ENCODE results near the gene GIMAP6.
"Not testable (repeated sequence)": the region's sequence is repeated elsewhere in the genome, so short reads cannot be mapped to it uniquely, and the experiment has no call there.

GIMAP6 gene

DNA sequence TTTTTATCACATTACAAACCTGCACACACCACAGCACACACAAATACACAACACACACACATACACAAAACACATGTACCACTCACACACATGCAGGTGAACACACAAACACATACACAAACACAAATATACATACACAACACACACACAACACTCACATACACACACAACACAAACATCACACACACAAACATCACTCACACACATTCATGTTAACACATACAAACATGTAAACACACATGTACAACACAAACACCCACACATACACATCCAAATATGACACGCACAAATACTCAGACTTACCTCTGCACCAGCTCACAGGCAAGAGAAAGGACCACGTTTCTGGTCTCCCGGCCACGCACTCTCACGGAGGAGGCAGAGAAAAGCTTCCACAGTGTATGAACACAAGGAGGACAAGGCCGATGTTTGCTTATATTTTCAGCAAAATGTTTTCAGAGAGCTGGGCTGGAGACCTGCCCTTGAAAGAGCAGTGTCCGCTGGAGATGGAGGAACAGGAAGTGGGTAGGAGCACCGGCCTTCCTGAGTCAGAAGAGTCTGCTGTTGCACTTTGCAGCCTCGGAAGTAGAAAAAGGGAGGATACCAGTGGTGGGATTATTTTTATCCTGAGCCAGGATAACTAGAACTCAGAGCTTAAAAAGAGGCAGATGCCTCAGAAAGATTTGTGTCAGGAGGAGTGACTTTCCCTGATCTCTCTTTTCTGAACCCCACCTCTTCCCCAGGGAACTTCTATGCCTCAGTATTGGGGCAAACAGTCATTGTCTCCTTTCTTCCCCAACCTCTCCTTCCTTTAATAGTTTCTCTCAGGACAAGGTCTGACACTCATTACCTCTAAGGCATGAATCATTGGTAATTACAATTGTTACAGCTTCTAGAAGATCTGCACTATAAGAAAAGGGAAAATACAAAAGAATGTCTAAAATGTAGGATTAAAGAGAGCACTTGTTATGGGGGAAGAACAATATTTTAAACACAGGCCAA, at the start of gene GIMAP6:
GIMAP6 (minus strand) TSS at position 520 of the 999 bp plus-strand sequence. CDS start 2,243 bp downstream, outside the sequence.
- peak; percentile 31 for DNase-seq

DNA sequence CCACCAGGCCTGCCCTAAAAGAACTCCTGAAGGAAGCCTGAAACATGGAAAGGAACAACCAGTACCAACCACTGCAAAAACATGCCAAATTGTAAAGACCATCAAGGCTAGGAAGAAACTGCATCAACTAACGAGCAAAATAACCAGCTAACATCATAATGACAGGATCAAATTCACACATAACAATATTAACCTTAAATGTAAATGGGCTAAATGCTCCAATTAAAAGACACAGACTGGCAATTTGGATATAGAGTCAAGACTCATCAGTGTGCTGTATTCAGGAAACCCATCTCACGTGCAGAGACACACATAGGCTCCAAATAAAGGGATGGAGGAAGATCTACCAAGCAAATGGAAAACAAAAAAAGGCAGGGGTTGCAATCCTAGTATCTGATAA, 48.2 kb upstream of the GIMAP6 start:
- DNase-seq: not testable (repeated sequence)

DNA sequence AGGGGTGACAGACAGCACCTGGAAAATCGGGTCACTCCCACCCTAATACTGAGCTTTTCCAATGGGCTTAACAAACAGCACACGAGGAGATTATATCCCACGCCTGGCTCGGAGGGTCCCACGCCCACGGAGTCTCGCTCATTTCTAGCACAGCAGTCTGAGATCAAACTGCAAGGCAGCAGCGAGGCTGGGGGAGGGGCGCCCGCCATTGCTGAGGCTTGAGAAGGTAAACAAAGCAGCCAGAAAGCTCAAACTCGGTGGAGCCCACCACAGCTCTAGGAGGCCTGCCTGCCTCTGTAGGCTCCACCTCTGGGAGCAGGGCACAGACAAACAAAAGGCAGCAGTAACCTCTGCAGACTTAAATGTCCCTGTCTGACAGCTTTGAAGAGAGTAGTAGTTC, 46.4 kb upstream of the GIMAP6 start:
- DNase-seq: not testable (repeated sequence)

DNA sequence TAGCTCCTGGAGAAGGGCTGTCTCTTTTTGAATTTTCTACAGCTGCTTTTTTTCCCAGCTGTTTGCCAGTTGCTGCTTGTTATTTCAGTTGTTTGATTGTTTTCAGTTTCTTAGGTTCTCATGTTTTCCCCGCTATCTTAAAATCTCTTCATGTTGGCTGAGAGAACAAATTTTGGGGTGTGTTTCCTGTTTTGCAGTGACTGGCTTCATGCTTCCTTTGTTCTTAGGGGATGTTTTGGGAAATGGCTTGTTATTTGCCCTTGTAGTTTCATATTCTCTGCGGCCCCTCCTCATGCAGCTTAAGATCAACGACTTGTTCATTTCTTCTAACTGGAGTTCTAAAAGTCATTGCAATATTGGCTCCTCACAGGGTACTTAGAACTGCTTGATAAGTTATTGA, 44.7 kb upstream of the GIMAP6 start:
- DNase-seq: peak; percentile 52

DNA sequence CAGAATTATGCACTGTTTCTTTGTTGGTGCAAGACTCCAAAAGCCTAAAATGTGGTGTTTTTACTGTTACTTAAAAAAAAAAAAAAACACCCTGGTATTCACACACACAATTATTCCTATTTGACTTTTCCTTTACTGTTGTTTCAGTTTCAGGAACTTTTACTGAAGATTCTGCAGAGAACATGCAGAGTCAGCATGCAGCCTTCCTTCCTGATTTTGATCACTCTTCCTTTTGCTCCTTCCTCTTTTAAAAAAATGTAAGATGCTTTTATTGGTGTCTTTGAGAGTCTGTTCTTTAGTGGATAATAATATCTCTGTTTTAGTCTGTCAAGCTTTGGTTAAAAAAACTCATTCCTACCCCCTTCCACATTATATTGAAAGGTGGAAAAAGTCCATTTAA, 44.1 kb upstream of the GIMAP6 start:
- DNase-seq: not testable (repeated sequence)

DNA sequence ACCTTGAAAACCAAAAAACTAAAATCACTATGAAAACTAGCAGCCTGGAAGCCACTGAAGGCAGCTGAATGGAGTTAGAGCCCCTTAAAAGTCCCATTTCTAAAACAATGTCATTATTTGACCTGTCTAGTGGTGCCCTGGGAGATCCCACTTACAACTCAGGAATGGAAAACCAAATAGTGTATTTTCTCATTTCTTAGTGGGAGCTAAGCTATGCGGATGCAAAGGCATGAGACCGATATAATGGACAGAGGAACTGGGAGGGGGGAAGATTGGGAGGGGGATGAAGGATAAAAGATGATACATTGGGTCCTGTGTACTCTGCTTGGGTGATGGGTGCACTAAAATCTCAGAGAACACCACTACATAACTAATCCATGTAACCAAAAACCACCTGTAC, 43.5 kb upstream of the GIMAP6 start:
- no peak for DNase-seq

DNA sequence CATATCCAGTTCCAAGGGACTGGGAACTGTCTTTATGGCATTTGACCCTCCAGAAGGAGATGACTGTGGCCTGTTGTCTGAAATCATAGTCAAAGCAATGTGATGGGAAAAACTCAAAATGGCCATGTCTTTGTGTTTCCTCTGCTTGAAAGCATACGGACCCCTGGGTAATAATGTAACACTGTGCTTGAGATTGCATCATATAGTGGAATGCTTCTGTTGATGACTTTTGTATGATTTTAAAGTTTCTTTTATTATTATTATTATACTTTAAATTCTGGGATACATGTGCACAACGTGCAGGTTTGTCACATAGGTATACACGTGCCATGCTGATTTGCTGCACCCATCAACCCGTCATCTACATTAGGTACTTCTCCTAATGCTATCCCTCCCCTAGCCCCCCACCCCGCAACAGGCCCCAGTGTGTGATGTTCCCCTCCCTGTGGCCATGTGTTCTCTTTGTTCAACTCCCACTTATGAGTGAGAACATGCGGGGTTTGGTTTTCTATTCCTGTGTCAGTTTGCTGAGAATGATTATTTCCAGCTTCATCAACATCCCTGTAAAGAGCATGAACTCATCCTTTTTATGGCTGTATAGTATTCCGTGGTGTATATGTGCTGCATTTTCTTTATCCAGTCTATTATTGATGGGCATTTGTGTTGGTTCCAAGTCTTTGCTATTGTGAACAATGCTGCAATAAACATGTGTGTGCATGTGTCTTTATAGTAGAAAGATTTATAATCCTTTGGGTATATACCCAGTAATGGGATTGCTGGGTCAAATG, 39.8 kb upstream of the GIMAP6 start:
- DNase-seq: not testable (repeated sequence)

DNA sequence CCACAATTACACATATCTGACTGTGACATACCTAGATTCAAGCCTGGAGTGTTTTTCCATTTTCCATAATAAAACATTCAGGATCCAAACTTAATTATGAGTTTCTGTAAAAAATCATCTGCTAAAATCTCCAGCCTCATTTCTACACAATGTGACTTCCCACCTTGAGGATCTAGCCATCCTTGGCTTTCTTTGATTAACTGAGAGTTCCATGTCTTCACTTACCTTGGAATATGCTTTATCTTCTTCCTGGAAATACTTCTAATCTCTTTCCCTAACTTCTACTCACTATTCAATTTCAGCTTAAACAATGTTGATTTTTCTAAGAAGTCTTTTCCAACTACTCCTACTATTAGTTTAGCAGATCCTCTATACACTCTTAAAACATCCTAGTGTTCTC, 36.8 kb upstream of the GIMAP6 start:
- no peak for DNase-seq

DNA sequence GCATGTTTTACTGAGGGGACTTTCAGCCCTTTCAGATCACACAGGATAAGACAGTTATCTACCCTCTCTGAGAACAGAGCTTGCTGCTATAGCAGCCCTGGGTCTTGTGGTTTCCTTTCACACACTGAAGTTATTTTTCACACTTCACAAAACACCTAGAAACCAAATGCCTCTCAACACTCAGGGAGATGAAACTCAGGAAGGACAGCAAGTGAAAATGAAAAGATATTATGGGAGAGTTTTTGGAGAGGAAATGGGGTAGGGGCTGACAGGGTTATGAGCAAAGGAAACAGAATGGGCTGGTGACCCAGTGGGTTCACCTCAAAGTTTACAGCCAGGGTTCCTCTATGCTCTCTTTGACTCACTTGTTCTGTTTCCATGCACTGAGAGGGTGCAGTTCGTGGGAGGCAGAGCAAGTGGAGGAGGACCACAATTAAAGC, 36.3 kb upstream of the GIMAP6 start:
- DNase-seq: peak; percentile 66

DNA sequence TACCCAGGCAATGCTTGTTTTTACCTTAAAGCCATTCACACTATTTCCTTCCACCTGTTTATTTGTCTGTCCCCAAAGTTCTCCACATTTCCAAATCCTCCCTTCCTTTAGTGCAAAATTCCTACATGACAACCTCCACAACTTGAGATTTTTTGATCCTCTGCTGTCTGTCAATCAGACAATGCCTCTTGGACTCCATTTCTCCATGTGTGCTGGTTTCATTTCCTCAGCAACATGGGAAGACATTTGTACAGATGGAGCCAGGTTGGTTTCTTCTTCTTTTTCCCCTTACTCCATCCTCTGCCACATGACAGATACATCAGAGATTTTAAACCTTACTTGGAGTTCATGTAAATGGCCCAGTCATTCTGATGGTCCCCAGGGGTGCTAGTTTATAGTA, 34.2 kb upstream of the GIMAP6 start:
- DNase-seq: no peak

DNA sequence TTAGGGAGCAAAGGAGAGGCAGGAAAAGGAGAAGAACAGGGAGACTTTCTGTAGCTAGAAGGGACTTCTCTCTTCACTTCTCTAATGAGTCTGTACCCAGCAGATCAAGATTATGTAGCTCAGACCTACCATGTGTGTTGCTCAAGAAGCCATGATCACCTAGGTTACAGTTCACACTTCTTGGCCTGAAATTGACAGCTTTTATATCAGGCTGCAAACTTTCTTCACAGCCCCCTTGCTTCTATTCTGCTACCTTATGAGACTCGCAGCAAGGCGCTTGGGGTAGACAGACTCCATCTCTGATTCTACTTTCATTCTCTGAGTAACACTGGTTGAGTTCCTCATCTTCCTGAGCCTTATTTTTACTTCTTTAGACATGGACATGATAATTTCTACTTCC, 33.7 kb upstream of the GIMAP6 start:
- DNase-seq: peak; percentile 30

DNA sequence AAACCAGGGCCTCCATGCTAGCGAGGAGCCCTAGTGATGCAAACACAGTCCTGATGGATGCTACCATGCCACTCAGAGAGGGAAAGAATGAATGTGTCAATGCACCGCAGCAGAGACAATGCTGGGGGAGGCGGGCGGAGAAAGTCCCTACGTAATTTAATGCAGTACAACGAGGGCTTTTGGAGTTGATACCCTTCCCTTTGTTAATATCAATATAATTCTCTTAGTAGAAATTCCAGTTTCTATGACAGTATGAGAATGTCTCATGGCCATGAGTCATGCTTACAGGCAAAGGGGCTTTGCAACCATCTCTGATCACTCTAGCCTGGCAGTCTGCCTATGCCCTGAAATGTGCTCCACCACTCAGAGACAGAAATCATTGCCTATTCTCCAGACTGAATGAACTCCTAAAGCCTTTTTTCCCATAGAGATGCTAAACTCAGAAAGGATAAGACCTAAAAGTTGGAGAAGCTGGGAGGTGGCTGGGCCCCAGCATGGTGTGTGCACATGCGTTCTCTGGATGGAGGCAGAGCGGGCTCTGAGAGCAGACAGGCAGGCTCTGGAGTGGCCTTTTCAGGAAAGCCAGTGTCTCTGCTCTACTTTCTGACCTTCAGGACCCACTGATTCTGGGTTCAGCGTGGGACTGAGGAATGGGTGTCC, 33.0 kb upstream of the GIMAP6 start:
- no peak for DNase-seq

DNA sequence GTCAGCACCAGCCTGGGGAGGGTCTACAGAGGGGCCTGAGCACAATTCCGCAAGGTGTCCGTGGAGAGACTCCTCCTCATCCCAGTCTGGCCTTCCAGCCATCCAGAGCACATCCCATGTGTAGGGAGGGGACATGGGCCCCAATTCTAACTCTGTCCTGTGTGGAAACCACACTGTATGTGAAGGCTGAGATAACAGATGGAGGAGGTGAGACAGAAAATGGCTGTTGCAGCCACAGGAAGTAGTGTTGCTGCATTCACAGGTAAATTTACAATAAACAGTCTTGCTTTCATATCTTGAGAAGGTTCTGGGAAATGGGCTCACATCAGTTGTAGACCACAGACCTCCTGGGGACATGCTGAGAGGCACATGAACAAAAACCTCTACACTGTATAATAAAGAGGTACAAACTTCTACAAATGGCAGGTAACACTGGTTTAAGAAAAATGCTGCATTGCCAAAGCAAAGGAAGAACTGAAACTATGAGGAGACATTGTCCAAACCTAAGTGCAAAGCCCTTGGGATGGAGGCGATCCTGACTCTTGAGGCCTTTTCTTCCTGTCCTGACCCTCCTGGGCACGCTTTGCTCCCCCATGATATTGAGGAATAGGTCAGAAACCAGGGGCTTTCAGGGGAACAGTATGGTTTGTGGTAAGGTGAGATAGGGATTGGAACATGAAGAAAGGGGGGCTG, 31.8 kb upstream of the GIMAP6 start:
- peak; percentile 49 for DNase-seq

DNA sequence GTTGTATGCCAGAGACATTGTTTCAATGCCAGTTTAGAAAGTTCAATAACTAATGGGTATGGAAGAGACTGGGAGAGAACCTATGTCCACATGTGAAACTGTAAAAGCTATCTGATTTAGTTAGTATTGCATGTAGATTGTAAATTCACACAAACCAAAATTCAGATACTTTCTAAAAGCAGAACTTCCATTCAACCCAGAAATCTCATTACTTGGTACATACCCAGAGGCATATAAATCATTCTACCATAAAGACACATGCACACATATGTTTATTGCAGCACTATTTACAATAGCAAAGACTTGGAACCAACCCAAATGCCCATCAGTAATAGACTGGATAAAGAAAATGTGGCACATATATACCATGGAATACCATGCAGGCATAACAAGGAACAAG, 30.6 kb upstream of the GIMAP6 start:
- DNase-seq: not testable (repeated sequence)

DNA sequence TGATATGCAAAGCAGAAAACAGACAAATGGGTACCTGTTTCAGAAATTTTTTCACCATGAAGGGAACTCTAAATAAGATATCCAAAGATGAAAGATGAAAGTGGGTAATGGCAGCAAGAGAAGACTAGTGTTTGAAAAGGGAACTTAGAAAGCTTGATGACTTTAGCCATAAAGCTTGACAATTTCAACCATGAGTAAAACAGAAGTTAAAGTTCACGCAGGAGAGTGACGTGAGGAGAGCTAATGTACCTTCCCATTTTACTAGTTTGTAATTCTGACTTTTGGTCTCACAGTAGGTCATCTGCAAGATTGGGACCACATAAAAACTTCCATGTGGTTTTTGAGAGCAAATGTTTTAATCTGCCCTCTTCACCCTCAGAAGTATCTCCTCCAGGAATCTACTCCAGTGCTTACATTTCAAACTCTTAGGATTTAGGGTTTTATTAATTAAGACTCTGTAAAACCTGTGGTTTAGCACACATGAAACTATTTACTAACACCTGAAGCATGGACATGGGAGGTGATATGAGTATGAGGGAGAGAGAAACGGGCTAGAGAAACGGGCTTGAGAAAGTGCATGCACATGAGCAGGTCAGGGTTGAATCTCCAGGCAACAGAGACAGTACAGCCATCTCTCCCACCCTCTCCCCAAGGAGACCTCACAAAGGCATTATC, 28.9 kb upstream of the GIMAP6 start:
- DNase-seq: no peak

DNA sequence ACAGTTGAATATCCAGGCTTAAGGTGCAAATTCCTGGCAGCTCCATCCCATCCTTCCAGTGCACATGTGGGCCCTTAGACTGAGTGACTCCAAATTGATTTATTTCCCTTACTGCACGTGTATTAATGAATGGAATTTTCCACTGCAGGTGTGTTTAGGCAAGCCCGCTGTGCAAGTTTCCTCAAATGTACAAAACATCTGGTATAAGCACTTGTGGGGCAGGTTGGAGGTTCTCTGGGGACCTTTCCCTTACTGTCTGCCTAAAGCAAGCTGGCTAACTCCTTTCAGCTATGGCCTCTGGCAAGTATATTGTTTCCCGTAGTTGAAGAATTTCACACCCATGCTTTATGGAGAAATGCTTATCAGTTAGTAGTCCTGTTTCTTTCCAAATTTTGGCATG, 25.3 kb upstream of the GIMAP6 start:
- no peak for DNase-seq

DNA sequence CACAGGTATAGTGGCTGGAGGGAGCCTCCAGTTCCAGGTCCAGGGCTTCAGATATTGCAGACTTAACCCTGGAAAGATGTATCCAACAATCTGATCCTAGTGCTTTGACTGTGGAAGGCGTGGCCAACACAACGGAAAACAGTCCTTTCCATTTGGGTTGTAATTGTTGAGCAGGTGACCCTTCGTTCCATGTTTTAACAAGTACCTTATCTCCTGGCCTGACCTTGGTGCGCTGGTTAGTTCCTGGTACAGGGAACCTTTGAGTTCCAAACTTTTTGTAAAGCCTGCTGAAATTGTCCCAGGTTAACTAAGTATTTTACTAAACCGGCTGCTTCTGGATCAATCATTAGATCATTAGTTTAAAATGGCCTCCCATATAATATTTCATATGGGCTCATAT, 23.9 kb upstream of the GIMAP6 start:
- no peak for DNase-seq

DNA sequence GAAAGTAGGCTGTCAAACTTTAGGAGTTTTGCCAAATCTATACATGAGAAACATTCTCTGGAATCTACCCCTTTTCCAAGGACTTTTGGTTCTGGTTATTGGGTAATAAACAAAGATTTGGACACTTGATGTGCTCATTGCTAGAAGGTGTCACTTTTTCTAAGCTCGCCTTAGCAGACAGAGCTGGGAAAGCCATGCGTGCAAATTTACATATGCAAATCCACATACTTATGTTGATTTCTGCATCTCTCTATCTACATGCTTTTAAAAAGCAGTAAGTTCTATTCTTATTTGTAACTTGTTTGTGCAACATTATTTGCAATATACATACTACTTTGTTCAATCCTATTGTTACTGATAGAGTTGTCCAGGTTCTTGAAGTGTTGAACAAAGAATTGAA, 22.5 kb upstream of the GIMAP6 start:
- no peak for DNase-seq

DNA sequence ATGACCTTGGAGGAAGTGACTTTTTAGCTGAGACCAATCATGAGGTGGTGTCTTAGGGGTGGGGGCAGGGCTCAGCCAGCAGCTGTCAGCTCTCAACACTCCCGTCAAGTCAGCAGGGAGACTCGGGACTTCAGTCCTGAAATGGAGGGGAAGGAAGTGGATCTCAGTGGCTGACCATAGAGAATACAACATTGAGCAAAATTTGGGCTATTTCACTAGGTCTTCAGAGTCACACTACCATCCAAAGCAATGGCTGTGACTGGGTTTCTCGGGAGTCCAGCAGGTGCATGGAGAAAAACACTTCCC, 16.8 kb upstream of the GIMAP6 start:
- no peak for DNase-seq

DNA sequence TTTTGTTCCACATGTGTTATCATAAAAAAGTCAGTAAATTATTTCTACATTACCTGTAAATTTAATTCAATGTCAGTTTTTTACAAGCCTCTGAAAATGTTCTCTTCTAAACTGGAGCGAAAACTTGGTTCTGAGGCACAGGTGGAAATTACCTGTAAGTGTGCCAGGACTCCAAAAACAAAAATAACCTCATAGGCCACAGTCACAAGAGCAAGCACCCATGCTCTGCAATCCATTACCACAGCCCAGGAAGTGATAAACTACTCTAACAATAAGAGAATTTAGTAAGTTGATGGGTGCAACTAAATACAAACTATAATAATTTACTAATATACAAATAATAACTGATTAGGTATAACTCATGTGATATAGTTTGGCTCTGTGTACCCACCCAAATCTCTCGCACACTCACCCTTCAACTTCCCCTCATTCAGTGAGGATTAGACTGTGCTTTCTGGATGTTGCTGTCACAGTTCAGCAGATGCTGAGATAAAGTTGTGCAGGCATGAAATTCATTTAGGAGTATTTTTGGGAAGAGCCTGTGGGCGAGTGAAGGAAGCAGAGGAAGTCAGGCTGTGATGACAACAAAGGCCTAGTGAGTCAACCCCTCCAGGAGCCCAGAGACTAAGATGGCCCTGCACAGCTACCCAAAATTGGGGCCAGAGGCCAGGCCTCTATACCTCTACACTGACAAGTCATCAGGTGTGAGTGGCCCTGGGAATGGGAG, 16.3 kb upstream of the GIMAP6 start:
- DNase-seq: no peak

DNA sequence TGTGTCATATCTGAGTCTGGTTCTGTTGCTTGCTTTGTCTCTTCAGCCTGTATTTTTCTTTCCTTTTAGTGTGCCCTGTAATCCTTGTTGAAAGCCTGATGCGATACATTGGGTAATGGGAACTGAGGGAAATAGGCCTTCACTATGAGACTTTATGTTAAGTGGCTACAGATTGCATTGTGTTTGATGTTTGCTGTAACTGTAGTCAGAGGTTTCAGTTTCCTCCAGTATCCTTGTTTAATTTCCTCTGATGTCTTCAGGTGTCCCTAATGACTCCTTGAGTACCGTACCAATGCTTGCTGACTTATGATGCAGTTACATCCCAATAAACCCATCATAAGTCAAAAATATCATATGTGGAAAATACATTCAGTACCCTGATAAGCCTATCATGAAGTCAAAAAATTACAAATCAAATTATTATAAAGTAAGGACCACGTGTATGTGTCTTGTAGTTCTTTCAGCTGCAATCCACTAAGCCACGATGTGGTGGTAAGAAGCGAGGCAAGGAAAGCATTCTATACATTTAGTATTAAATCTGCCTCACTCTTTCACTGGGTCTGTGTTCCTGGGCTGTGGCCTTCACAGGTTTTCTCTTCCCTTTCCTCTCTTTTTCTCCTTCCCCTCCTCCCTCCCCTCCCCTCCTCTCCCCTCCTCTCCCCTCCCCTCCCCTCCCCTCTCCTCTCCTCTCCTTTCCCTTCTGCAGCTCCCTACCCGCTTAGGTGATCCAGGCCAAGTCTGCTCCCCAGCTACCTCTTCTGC, 13.3 kb upstream of the GIMAP6 start:
- DNase-seq: no peak
